ENCODE data around the gene RCOR3. TPM values are rescaled to one million over a fixed set of nuclear protein-coding genes. Genes with fewer than 3 reads are reported as not detected.

The RCOR3 gene
- total RNA-seq, 4 donors from 2014 or later = 40.4 to 57.1 (median 55.4) TPM

- no peak for DNase-seq (ENCODE audit: low spot score in 2 of 2)
- peaks cover 2 to 91% (median 4%) of the 10 kb centered on the region in 3 donors for H3K36me3 ChIP-seq
- H3K4me1 ChIP-seq = no peaks in the 10 kb centered on the region
- H3K27me3 ChIP-seq = no peaks in the 10 kb centered on the region
- H3K4me3 ChIP-seq = no peak overlapping the region
- 73% methylated on average over 6 of the region's 6 CpGs for WGBS, 2 donors
- H3K27ac ChIP-seq = no peak overlapping the region
- TF ChIP-seq POLR2A (IDR thresholded peaks at IDR 0.05) (no peak), CTCF (IDR thresholded peaks at IDR 0.05) (no peak), EP300 (IDR thresholded peaks at IDR 0.05) (no peak)
- H3K9me3 ChIP-seq = no peaks in the 10 kb centered on the region
Observed at GRCh38 chr1:211281320-211282022, 22.3 kb downstream of the RCOR3 start.

- Histone ChIP-seq H3K4me3 (no peak overlapping the region), H3K27ac (no peak overlapping the region), H3K36me3 (peaks cover 2 to 94% (median 4%) of the 10 kb centered on the region in 3 donors), H3K9me3 (no peaks in the 10 kb centered on the region), H3K4me1 (peaks cover 0 to under 1% (median 0%) of the 10 kb centered on the region in 4 donors), H3K27me3 (no peaks in the 10 kb centered on the region)
- DNase-seq (ENCODE audit: low spot score in 2 of 2) = no peak
- TF ChIP-seq CTCF (IDR thresholded peaks at IDR 0.05) = no peak
- TF ChIP-seq POLR2A (IDR thresholded peaks at IDR 0.05) = no peak
- TF ChIP-seq EP300 (IDR thresholded peaks at IDR 0.05) = no peak
Observed at GRCh38 chr1:211282023-211282373, 22.8 kb downstream of the RCOR3 start.

- 87 to 93% methylated on average over 4 of the region's 4 CpGs for WGBS, 2 donors
- Histone ChIP-seq H3K4me3 (no peak overlapping the region), H3K27ac (no peak overlapping the region), H3K36me3 (peaks cover 0 to 84% (median 4%) of the 10 kb centered on the region in 3 donors), H3K9me3 (no peaks in the 10 kb centered on the region), H3K27me3 (no peaks in the 10 kb centered on the region), H3K4me1 (peaks cover 0 to 3% (median 0%) of the 10 kb centered on the region in 4 donors)
- no peak for TF ChIP-seq CTCF (IDR thresholded peaks at IDR 0.05)
- no peak for TF ChIP-seq POLR2A (IDR thresholded peaks at IDR 0.05)
- TF ChIP-seq EP300 (IDR thresholded peaks at IDR 0.05) = no peak
- DNase-seq (ENCODE audit: low spot score in 2 of 2) = no peak
Observed at GRCh38 chr1:211285196-211285595, 26.0 kb downstream of the RCOR3 start.

GRCh38 chr1:211287218-211287617, 28.1 kb downstream of the RCOR3 start:
- Histone ChIP-seq H3K27me3 (no peaks in the 10 kb centered on the region), H3K4me3 (no peak overlapping the region), H3K36me3 (peaks cover 0 to 85% (median 4%) of the 10 kb centered on the region in 3 donors), H3K4me1 (peaks cover 0 to 3% (median 0%) of the 10 kb centered on the region in 4 donors), H3K27ac (no peak overlapping the region), H3K9me3 (no peaks in the 10 kb centered on the region)
- TF ChIP-seq POLR2A (IDR thresholded peaks at IDR 0.05) (no peak), CTCF (IDR thresholded peaks at IDR 0.05) (no peak), EP300 (IDR thresholded peaks at IDR 0.05) (no peak)
- no peak for DNase-seq (ENCODE audit: low spot score in 2 of 2)
- WGBS, 2 donors = 74 to 75% methylated on average over 3 of the region's 3 CpGs

- no peaks in the 10 kb centered on the region for H3K27me3 ChIP-seq
- TF ChIP-seq POLR2A (IDR thresholded peaks at IDR 0.05) (no peak), EP300 (IDR thresholded peaks at IDR 0.05) (no peak), CTCF (IDR thresholded peaks at IDR 0.05) (no peak)
- H3K4me3 ChIP-seq = no peak overlapping the region
- H3K9me3 ChIP-seq = no peaks in the 10 kb centered on the region
- H3K36me3 ChIP-seq = peaks cover 0 to 75% (median 4%) of the 10 kb centered on the region in 3 donors
- DNase-seq (ENCODE audit: low spot score in 2 of 2) = no peak
- no peak overlapping the region for H3K27ac ChIP-seq
- no peaks in the 10 kb centered on the region for H3K4me1 ChIP-seq
- 90% methylated on average over 2 of the region's 2 CpGs for WGBS, 2 donors
Observed at GRCh38 chr1:211292411-211292810, 33.2 kb downstream of the RCOR3 start.

Data from tibial nerve (tissue), 4 donors.